ENCODE results near the gene CACHD1.
"Not testable (repeated sequence)": the region's sequence is repeated elsewhere in the genome, so short reads cannot be mapped to it uniquely, and the experiment has no call there.

The CACHD1 gene

DNA sequence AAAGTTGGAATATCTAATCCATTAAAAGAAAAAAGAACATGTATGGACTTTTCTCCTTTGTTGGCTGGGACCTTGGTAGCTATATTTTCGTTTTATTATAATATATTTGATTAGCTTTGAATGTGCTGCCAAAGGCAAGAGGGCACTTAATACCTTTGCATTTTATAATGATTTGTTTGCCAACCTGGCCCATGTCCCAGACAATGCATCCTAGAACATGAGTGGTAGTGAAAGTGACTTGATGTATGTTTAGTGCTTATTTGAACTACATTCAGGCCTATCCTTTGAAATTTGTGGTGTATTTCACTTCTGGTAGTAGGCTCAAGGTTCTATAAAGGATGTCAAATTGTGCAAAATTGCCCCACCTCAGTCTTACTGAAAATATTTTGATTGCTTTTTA lies 25.9 kb downstream of the CACHD1 start:
- DNase-seq (ENCODE audit: low read depth in 3 of 3, low spot score in 1 of 3): no peak

DNA sequence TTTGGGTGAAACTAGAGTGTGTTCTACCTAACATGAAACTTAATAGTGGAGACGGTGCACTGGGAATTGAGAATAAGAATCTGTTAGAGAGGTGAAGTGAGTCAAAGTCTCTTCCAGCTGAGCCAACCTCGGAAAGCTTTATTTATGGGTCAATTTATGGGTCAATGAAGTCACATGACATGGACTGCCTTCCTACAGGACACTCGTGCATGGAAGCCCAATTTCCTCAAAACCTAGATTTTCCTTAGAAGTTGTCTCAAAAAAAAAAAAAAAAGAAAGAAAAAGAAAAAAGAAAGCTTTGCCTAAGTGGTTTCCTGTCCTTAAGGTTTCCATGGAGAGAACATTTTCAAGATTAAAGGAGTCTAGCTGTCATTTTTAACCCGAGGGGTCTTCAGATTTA lies 26.7 kb downstream of the CACHD1 start:
- DNase-seq (ENCODE audit: low read depth in 3 of 3, low spot score in 1 of 3): no peak

DNA sequence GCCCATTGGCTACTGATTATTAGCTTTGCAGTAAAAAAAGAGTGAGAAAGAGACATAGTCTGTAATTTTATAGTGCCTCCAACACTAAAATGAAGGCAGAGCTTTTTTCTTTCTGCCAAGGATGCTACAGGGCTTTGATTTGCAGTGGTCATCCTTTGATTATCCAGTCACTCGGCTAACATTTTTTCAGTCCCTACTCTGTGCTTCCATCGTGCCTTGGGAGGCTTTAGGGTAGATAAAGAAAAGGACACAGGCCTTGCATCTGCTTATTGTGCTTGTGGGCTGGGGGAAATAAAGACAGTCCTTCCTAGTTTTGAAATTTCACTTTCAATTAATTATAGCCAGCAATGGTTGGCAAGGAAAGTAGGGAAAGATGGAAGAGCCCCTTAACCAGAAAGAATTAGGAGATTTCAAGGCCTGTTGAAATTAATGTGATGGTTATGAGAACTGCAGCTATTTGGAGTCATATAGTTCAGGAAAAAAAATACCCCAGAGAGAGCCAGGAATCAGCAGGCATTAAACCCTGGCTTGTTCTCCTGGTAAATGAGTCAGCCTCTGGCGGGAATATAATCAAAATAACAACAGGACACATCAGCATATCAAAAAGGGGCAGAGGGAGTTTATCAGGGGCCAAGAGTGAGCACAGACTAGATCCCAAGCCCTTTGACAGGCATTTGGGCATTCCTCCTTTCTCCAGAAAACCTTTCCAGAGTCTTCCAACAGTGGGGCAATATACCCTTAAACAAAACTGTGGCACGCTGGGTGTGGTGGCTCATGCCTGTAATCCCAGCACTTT lies 27.4 kb downstream of the CACHD1 start:
- no peak for DNase-seq (ENCODE audit: low read depth in 3 of 3, low spot score in 1 of 3)

DNA sequence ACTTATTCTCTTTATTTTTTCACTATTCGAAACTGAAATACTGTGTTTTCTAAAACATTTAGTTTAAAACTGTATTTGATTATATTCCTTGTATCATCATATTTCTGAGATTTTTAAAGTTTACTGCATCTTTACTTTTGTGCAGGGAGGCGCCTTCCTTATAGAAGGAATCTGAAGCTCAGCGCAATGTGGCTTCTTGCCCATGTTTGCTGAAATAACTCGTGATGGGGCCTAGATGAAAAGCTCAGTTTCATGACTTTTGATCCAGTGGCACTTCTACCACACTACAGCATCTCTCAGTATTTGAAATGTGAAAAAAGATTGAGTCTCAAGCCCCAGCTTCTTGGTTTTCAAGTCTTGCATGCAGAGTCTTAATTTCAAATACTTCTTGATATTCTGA lies 28.4 kb downstream of the CACHD1 start:
- no peak for DNase-seq (ENCODE audit: low read depth in 3 of 3, low spot score in 1 of 3)

DNA sequence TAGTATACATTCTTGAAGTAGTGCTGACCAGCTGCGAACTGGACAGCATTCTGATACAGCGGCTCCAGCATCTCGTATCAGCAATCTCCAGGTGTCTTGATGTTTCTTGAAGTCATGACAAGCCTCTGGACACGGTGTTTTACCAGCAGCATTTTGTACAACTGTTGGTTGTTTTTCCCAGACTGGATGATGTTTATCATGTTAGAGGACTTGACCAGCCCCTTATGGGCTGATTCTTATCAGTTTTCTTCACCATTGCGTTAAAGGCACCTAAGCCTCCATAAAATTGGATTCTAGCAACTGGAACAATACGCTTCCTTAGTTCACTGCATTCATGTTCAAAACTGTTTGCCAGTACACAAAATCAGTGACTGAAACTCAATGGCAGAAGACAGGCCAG lies 29.1 kb downstream of the CACHD1 start:
- no peak for DNase-seq (ENCODE audit: low read depth in 3 of 3, low spot score in 1 of 3)

DNA sequence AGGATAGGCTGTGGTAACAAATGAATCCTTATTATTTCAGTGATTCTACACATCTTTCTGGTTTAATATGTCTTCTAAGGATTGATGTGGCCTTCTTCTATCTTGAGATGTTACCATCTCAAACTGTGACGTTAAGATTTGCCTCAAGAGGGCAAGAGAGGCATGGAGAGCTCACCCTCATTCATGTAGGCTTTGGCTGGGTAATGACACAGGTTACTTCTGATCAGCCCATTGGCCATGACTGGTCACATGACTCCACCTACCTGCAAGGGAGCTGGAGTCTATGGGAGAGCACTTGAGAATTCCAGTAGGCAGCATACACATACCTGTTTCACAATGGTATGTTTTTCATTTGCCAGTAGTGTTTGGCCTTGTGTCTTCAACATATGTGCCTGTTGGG lies 30.0 kb downstream of the CACHD1 start:
- DNase-seq (ENCODE audit: low read depth in 3 of 3, low spot score in 1 of 3): no peak

DNA sequence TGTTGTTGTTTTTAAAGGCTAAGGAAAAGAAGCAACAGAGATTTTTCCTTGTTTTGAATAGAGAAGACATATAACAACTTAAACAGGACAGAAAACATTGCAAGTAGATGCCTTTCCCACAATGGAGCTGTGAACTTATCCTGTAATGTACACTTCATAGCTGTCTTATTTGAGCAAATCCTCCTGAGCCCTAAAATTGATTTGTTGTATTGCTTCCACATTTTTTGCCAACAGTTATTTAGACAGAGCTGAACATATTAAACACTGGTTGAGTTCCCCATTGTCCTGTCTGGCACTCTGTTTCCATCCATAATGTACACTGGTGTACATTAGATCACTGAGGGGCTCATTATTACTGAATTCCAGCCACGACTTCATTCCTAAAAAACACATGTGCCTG lies 32.2 kb downstream of the CACHD1 start:
- no peak for DNase-seq (ENCODE audit: low read depth in 3 of 3, low spot score in 1 of 3)

DNA sequence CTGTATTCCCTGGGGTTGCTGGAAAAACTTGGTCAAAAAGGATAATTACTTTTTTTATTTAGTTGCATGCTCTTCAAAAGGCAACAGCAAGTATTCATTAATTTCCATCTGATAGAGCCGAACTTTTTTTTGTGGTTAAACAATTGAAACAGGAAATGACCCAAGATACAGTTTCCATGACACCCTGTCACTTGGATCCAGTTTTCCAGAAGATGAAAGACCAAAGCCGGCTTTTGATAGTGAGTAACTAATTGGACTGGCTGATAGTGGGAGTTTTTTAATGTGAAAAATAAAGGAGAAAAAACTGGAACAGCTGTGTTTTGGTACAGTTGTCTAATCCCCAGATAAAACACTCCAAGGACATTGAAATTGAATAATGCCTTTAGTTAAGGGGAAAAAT lies 33.0 kb downstream of the CACHD1 start:
- no peak for DNase-seq (ENCODE audit: low read depth in 3 of 3, low spot score in 1 of 3)

DNA sequence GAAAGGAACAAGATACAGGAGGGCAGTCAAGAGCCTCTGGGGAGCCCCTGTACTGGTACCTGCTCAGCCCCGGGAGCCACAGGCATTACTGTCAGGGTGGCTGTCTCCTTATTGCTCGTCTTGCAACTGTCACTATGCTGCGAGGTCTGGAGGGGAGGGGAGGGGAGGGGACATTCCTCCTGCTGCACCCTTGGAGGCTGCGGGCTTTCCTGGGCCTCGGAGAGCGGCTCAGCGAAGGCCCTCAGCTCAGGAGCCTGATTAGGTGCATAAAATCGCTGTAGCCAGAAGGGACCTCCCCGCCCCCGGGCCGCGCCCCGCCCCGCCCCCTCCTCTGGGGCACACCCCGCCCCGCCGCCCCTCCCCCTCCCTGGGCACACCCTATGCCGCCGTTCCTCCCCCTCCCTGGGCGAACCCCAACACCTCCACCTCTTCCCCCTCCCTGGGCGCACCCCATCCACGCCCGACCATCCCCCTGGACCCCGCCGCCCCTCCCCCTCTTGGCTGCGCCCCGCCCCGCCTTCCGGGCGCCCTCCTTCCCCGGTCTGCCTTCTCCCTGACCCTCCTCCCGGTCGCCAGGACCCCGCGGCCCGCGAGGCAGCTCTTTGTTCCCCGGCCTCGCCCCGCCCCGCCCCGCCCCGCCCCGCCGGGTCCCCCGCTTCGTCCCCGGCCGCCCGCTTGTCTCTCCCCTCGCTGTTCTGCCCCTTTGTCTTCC lies 35.5 kb downstream of the CACHD1 start:
- DNase-seq (ENCODE audit: low read depth in 3 of 3, low spot score in 1 of 3): peak in 2 of 3 donors; percentile 23 to 34

DNA sequence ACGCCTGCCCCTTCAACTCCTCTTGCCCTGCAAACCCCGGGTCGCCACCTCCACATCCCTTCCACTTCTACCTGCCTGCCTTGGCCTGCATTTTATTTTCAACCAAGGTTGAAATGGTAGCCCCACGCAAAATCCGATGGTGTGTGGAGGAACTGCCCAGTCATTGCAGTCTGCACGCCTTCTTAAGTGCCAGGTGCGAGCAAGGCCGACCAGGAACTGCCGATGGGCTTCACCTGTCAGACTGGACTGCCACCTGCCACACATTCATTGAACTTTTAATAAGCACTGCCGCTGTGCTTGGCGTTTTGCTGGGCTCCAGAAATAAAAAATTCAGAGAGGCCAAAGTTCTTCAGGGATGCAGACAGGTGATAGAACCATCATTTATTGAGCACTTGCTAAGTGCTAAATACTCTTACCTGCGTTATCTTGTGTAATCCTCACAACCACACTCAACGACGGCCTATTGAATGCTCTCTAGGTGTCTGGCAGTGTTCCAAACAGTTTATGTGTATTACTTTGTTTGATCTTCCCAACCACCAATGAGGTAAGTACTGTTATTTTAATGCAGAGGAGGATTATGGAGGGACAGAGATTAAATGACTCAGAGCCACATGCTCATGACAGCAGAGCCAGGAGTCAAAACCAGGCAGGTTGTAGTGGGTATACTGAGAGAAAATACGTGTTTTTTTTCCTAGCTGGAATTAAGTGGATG lies 36.2 kb downstream of the CACHD1 start:
- no peak for DNase-seq (ENCODE audit: low read depth in 3 of 3, low spot score in 1 of 3)

DNA sequence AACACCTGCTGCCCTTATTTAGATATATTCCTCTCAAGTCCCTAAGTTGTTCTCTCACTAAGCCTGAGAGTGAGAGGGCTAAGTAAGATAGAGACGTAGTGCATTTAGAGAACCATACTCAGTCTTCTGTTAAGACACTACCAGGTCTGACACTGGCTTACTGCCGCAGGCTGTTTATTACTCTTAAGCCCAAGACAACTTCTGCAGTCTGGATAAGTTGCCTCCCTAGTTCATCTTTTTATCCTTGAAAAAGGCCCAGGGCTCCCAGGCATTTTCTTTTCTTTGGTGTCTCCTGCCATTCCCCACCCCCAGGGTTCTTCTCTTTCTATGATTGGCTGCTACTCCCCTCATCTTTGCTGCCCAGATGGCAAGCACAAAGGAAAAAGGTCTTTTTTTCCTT lies 38.7 kb downstream of the CACHD1 start:
- DNase-seq (ENCODE audit: low read depth in 3 of 3, low spot score in 1 of 3): no peak

DNA sequence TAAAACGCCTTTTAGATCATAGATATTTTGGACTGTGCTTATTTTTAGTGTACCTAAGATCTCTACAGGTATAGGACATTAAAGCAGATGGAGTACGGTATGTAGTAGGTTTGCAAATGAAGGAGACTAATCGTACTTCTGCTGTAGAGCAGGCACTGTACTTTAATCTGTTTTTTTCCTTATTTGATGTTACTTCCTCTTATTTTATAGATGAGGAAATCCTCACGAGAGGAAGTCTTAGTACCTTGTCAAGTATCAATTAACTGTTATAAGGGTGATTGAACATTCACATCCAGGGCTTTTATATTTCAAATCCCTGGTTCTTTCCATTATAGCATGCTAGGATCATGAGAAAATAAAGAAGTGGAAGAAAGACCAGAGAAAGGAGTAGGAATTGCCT lies 41.1 kb downstream of the CACHD1 start:
- no peak for DNase-seq (ENCODE audit: low read depth in 3 of 3, low spot score in 1 of 3)

DNA sequence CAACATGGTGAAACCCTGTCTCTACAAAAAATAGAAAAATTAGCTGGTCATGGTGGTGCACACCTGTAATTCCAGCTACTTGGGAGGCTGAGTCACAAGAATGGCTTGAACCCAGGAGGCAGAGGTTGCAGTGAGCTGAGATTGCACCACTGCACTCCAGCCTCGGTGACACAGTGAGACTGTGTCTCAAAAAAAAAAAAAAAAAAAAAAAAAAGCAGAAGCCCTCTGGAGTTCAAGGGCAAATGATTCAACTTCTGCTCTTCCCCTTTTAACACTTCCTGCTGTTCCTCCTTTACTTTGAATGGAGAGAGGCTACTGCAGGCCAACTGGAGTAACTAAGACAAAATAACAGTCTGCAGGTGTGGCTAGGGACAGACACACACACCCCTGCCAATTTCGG lies 42.3 kb downstream of the CACHD1 start:
- not testable (repeated sequence) for DNase-seq (ENCODE audit: low read depth in 3 of 3, low spot score in 1 of 3)

DNA sequence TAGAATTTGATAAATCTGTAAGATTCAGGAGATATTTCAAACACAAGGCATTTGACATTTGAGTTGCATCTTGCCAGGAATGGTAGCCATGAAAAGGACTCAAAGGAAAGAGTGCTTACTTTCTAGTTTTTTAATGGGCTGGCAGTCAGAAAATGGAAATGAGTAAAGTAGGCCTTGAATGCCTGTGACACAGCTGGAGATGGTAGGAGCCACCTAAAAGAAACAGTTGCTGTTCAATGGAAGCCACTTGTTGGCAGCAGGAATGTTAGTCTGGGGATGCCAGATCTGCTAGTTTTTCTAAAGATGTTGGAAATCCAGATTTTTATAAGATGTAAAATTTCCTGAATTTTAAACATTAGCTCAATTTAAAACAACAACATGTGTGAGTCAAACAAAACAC lies 43.6 kb downstream of the CACHD1 start:
- no peak for DNase-seq (ENCODE audit: low read depth in 3 of 3, low spot score in 1 of 3)

DNA sequence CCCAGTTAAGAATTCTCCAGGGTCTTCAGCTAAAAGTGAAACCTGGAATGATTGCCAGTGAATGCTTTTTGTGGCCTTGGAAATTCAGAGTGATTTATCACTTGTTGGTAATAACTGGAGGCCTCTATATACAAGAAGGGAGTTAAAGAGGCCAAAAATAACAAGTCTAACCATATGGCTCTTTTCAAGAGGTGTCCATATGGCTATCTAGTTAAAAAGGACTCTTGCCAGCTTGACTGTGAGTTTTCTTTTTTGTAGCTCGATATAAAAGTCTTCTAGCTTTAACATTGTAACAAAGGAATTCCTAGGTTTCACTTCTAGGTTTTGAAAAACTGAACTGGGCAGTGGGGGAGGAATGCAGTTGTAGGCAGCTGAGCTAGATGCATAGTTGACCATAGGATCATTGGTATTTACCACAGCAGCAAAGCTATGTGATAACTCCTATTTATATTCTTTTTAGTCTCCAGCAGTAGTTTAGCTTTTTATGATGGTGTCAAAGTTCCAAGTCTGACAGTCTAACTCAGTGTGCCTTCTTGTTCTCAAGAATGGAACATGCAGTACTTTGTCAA lies 44.4 kb downstream of the CACHD1 start:
- DNase-seq (ENCODE audit: low read depth in 3 of 3, low spot score in 1 of 3): no peak

DNA sequence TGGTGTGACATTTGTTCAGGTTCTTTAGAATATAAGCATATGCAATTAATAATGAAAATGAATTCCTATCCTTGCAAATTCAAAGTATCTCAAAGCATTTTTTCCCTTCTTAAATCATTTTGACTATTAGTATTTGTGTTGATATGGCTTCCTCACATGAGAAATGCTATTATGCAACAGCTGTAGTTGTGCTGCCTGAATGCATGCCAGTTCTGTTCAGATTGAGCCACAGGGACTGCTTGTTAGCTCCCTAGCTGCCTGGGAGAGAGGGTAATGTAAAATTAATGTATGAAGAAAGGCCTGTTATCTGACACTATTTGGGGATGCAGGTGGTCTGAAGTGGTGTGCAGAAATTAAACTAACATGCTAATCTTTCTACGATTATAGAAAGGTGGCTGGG lies 45.5 kb downstream of the CACHD1 start:
- no peak for DNase-seq (ENCODE audit: low read depth in 3 of 3, low spot score in 1 of 3)

DNA sequence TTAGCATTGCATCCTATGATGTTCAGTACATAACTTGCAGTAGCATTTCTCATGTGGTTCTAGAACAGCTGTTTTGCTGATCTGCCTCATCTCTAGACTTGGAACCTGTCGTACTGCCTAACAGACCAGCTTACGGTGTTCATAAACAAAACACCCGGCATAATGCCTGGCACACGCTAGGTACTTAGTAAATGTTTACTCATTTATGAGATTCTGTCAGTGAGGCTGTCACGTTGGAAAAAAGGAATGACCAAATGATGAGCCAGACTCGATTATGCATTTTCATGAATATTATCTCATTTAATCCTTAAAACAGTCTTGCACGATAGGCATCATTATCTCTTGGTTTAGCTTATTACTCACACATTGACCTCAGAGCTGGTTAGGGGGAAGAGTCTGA lies 46.4 kb downstream of the CACHD1 start:
- DNase-seq (ENCODE audit: low read depth in 3 of 3, low spot score in 1 of 3): no peak

DNA sequence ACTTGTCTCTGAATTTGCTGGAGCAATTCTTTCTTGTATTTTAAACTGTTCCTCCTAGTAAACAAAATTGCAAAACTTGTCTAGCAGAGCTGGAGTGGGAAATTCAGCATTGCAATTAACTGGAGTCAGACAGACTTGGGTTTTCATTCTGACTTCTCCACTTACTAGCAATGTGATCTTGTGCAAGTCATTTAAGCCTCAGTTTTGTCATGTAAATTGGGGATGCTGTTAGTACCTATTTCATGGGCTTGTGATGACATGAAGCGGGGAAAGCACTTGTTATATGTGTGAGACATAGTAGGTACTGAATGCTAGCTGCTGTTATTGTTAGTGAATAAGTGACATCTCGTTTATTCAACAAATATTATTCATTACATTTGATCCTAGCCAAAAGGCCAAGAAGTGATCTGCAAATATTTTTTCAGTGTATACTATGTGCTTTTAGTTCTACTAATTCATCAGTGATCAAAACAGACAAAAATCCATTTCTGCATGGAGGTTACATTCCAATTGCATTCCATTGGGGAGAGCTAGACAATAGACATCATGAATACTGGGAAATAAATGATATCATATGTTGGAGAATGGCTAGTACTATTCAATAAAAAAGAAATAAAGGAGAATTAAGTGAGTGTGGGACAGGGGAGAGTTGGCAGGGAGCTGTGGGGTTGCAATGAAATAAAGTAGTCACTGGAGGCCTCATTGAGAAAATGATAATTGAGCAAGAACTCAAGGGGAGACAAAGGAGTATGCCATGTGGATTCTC lies 47.1 kb downstream of the CACHD1 start:
- DNase-seq (ENCODE audit: low read depth in 3 of 3, low spot score in 1 of 3): no peak

DNA sequence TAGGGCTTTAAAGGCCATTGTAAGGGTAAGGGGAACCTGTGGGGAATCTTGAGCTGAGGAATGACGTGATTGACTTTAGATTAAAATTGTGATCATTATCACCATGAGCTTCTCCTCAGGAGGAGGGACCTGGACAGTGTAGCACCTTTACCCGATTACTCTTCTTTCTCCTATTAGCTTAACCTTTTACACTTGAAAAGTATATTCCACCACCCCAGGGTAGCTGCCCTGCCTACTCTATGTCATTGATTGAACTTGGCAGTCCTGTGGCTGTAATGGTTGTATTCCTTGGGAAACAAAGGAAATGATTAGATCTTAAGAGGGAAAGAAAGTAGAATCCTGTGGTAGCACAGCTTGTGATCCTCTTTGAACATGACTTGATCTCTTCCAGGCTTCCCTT lies 47.7 kb downstream of the CACHD1 start:
- no peak for DNase-seq (ENCODE audit: low read depth in 3 of 3, low spot score in 1 of 3)

DNA sequence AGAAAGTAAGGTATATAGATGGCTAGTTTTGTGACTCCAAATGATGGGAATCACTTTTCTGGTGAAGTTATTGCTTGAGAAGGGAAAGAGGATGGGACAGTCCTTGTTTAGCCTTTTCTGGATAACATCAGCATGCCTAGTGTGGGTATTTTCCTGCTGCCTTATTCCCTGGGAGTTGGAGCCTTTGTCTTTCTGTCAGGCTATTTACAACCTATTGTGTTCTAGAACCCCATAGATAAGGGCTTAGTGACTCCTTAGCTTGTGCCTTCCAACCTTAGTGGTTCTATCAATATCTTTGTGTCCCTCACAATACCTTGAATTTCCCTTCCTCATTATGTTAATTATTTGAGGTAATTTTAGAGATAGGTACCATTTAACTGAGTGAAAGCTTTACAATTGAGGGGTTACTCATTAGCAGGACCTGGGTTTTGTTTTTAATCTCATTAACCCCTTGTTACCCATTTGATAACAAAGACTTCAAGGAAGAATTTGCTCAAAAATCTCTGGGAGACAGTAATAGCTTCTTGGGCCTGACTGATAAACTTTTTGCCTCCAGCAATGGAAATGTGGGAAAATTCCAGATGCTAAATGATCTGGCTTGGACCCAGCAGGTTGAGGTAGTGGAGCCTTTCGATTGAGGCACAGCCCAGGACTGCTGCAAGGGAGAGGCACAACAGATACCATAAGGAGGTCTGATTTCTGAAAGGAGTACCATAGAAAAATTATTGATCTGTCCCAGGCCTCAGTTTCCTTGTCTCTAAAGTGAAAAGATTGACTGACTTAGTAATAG lies 49.0 kb downstream of the CACHD1 start:
- DNase-seq (ENCODE audit: low read depth in 3 of 3, low spot score in 1 of 3): no peak
